Large intestine (tissue), 3 donors: Measurements from ENCODE around the gene FIG4. TPM values are rescaled to one million over a fixed set of nuclear protein-coding genes. Genes with fewer than 3 reads are reported as not detected.
"Not testable (repeated sequence)": the region's sequence is repeated elsewhere in the genome, so short reads cannot be mapped to it uniquely, and the experiment has no call there.

Experiments used
- DNase-seq, 2 donors: peaks; one replicate each; pipeline versions ENCODE4 v3.0.0 to v3.0.0-alpha.2; 2013
- H3K27ac ChIP-seq: one replicate; pipeline ENCODE4 v1.5.1; 2013; ENCODE audit warnings: low read length
- H3K27me3 ChIP-seq: 2 replicates; pipeline ENCODE4 v1.6.1; 2013; ENCODE audit warnings: low read length; ENCODE audit not compliant: control insufficient read depth, insufficient read depth
- H3K36me3 ChIP-seq: 2 replicates; pipeline ENCODE4 v1.6.1; 2013; ENCODE audit warnings: low read length; ENCODE audit not compliant: control insufficient read depth, insufficient read depth
- H3K4me1 ChIP-seq: one replicate; pipeline ENCODE4 v1.6.1; 2013; ENCODE audit warnings: low read length; ENCODE audit not compliant: control insufficient read depth, insufficient read depth
- H3K4me3 ChIP-seq: one replicate; pipeline ENCODE4 v1.5.1; 2013; ENCODE audit warnings: low read length
- H3K9me3 ChIP-seq: one replicate; pipeline ENCODE4 v1.6.1; 2013; ENCODE audit warnings: mild to moderate bottlenecking, low read depth, low read length, moderate library complexity; ENCODE audit not compliant: control insufficient read depth
- WGBS: methylation state at CpG from one replicate; pipeline ENCODE4 v1.1.5; 2013; ENCODE audit warnings: low lambda C conversion rate; ENCODE audit not compliant: insufficient coverage; 5-methylcytosine and 5-hydroxymethylcytosine counted together
- polyA plus RNA-seq: library from polyadenylated mRNA; unstranded; fragments of 120-200 nt; gene quantifications from one replicate; pipeline ENCODE4 v1.2.1, GENCODE V29; 2013

FIG4 gene
- polyA plus RNA-seq, 1 donor, result 15.1 TPM

GRCh38 chr6:109840796-109841195, 149.7 kb downstream of the FIG4 start:
- no peaks in the 10 kb centered on the region for H3K9me3 ChIP-seq
- no peak for DNase-seq
- no CpG with 5 or more reads among the region's 5 CpGs for WGBS

GRCh38 chr6:109841869-109842268, 150.8 kb downstream of the FIG4 start:
- Histone ChIP-seq H3K9me3 (no peaks in the 10 kb centered on the region), H3K27ac (no peak overlapping the region), H3K4me3 (no peak overlapping the region), H3K36me3 (no peaks in the 10 kb centered on the region), H3K27me3 (no peaks in the 10 kb centered on the region), H3K4me1 (no peaks in the 10 kb centered on the region)
- no peak for DNase-seq
- WGBS, result 100% methylated on average over 1 of the region's 3 CpGs

More at GRCh38 chr6:109840796-109841195, 149.7 kb downstream of the FIG4 start:
- Histone ChIP-seq H3K4me3 (no peak overlapping the region), H3K27ac (no peak overlapping the region), H3K27me3 (no peaks in the 10 kb centered on the region), H3K36me3 (no peaks in the 10 kb centered on the region), H3K4me1 (no peaks in the 10 kb centered on the region)

- H3K4me1 ChIP-seq, result no peaks in the 10 kb centered on the region
- WGBS, result no CpG with 5 or more reads among the region's 4 CpGs
- H3K27ac ChIP-seq, result no peak overlapping the region
- no peak for DNase-seq
- H3K27me3 ChIP-seq, result no peaks in the 10 kb centered on the region
- no peak overlapping the region for H3K4me3 ChIP-seq
- H3K9me3 ChIP-seq, result no peaks in the 10 kb centered on the region
- H3K36me3 ChIP-seq, result no peaks in the 10 kb centered on the region
Observed at GRCh38 chr6:109852713-109853112, 161.6 kb downstream of the FIG4 start.

GRCh38 chr6:109853426-109853825, 162.3 kb downstream of the FIG4 start:
- WGBS, result no CpG with 5 or more reads among the region's 1 CpG

GRCh38 chr6:109853951-109854350, 162.9 kb downstream of the FIG4 start:
- Histone ChIP-seq H3K9me3 (no peaks in the 10 kb centered on the region), H3K4me1 (no peaks in the 10 kb centered on the region), H3K4me3 (no peak overlapping the region), H3K27me3 (no peaks in the 10 kb centered on the region), H3K27ac (no peak overlapping the region), H3K36me3 (no peaks in the 10 kb centered on the region)
- no peak for DNase-seq
- WGBS, result 80% methylated on average over 1 of the region's 2 CpGs

More at GRCh38 chr6:109853426-109853825, 162.3 kb downstream of the FIG4 start:
- Histone ChIP-seq H3K9me3 (no peaks in the 10 kb centered on the region), H3K27me3 (no peaks in the 10 kb centered on the region), H3K4me3 (no peak overlapping the region), H3K4me1 (no peaks in the 10 kb centered on the region), H3K36me3 (no peaks in the 10 kb centered on the region), H3K27ac (no peak overlapping the region)
- DNase-seq, result no peak

- Histone ChIP-seq H3K4me1 (no peaks in the 10 kb centered on the region), H3K36me3 (no peaks in the 10 kb centered on the region), H3K27me3 (no peaks in the 10 kb centered on the region), H3K4me3 (no peak overlapping the region), H3K9me3 (no peaks in the 10 kb centered on the region), H3K27ac (no peak overlapping the region)
- no CpG with 5 or more reads among the region's 8 CpGs for WGBS
- no peak for DNase-seq
Observed at GRCh38 chr6:109854541-109855308, 163.6 kb downstream of the FIG4 start.

GRCh38 chr6:109855476-109856040, 164.5 kb downstream of the FIG4 start:
- WGBS, result 80% methylated on average over 2 of the region's 9 CpGs
- not testable (repeated sequence) for H3K9me3 ChIP-seq, H3K36me3 ChIP-seq, H3K4me3 ChIP-seq, H3K27me3 ChIP-seq, DNase-seq, H3K27ac ChIP-seq, H3K4me1 ChIP-seq

- no peak overlapping the region for H3K27ac ChIP-seq
- no peak for DNase-seq
- H3K4me1 ChIP-seq, result no peaks in the 10 kb centered on the region
- H3K9me3 ChIP-seq, result no peaks in the 10 kb centered on the region
- H3K4me3 ChIP-seq, result no peak overlapping the region
- peaks cover 2% of the 10 kb centered on the region for H3K27me3 ChIP-seq
- no peaks in the 10 kb centered on the region for H3K36me3 ChIP-seq
Observed at GRCh38 chr6:109861946-109862345, 170.8 kb downstream of the FIG4 start.

- Histone ChIP-seq H3K36me3 (no peaks in the 10 kb centered on the region), H3K9me3 (no peaks in the 10 kb centered on the region), H3K4me3 (no peak overlapping the region), H3K27me3 (peaks cover 2% of the 10 kb centered on the region), H3K27ac (no peak overlapping the region), H3K4me1 (no peaks in the 10 kb centered on the region)
- no peak for DNase-seq
- WGBS, result no CpG with 5 or more reads among the region's 2 CpGs
Observed at GRCh38 chr6:109864050-109864449, 173.0 kb downstream of the FIG4 start.

- peaks cover 2% of the 10 kb centered on the region for H3K27me3 ChIP-seq
- no peak overlapping the region for H3K4me3 ChIP-seq
- H3K9me3 ChIP-seq, result no peaks in the 10 kb centered on the region
- H3K27ac ChIP-seq, result no peak overlapping the region
- H3K4me1 ChIP-seq, result no peaks in the 10 kb centered on the region
- no CpG with 5 or more reads among the region's 4 CpGs for WGBS
- DNase-seq, result no peak
- H3K36me3 ChIP-seq, result no peaks in the 10 kb centered on the region
Observed at GRCh38 chr6:109865968-109866367, 174.9 kb downstream of the FIG4 start.
